Endothelial cell (in vitro differentiated cells): ENCODE results near the gene MRPL19. TPM values are rescaled to one million over a fixed set of nuclear protein-coding genes. Genes with fewer than 3 reads are reported as not detected.
"Not testable (repeated sequence)": the region's sequence is repeated elsewhere in the genome, so short reads cannot be mapped to it uniquely, and the experiment has no call there.

Source experiments
- DNase-seq: peaks from one replicate; pipeline ENCODE4 v3.0.0; 2021; ENCODE audit warnings: low spot score
- H3K27ac Mint-ChIP-seq: one replicate; pipeline ENCODE4 v1.8.0; 2021; ENCODE audit warnings: mixed read lengths, inconsistent platforms; ENCODE audit not compliant: unreplicated experiment
- H3K27me3 Mint-ChIP-seq: one replicate; pipeline ENCODE4 v1.8.0; 2021; ENCODE audit warnings: mild to moderate bottlenecking, moderate library complexity, mixed read lengths, inconsistent platforms; ENCODE audit not compliant: unreplicated experiment
- H3K36me3 Mint-ChIP-seq: one replicate; pipeline ENCODE4 v1.8.0; 2021; ENCODE audit warnings: mild to moderate bottlenecking, low read depth, mixed read lengths, inconsistent platforms; ENCODE audit not compliant: unreplicated experiment
- H3K4me1 Mint-ChIP-seq: one replicate; pipeline ENCODE4 v1.8.0; 2021; ENCODE audit warnings: mild to moderate bottlenecking, mixed read lengths, inconsistent platforms; ENCODE audit not compliant: unreplicated experiment
- H3K4me3 Mint-ChIP-seq: one replicate; pipeline ENCODE4 v1.8.0; 2021; ENCODE audit warnings: mild to moderate bottlenecking, mixed read lengths, inconsistent platforms; ENCODE audit not compliant: unreplicated experiment
- H3K9me3 Mint-ChIP-seq: one replicate; pipeline ENCODE4 v1.8.0; 2021; ENCODE audit warnings: mixed read lengths, inconsistent platforms; ENCODE audit not compliant: unreplicated experiment
- CTCF ChIP-seq: fragments of 200-600 bp; sonication (generic); IDR thresholded peaks from one replicate; pipeline ENCODE4 v1.5.0; 2021; ENCODE audit warnings: antibody characterized with exemption; ENCODE audit not compliant: unreplicated experiment
- total RNA-seq: library from RNA; stranded (reverse); fragmentation: NEBNext Ultra II Directional; extraction: Animal tissue kit (Norgen Biotek cat#: 25700); gene quantifications from one replicate; pipeline ENCODE4 v1.2.1, GENCODE V29; 2021; ENCODE audit not compliant: unreplicated experiment

MRPL19 gene
- total RNA-seq, 1 donor from 2014 or later, result 40.1 TPM

GRCh38 chr2:75657798-75658197, 11.2 kb downstream of the MRPL19 start:
- DNase-seq, result no peak
- Mint-ChIP-seq H3K9me3 (no peaks in the 10 kb centered on the region), H3K4me3 (no peak overlapping the region), H3K27ac (peak overlapping the region; percentile 1), H3K4me1 (peaks cover 10% of the 10 kb centered on the region), H3K27me3 (peaks cover 2% of the 10 kb centered on the region), H3K36me3 (peaks cover 4% of the 10 kb centered on the region)
- TF ChIP-seq CTCF, result no peak

- no peaks in the 10 kb centered on the region for H3K9me3 Mint-ChIP-seq
- no peaks in the 10 kb centered on the region for H3K36me3 Mint-ChIP-seq
- TF ChIP-seq CTCF, result no peak
- no peak for DNase-seq
- H3K4me1 Mint-ChIP-seq, result no peaks in the 10 kb centered on the region
- H3K27me3 Mint-ChIP-seq, result no peaks in the 10 kb centered on the region
- no peak overlapping the region for H3K4me3 Mint-ChIP-seq
- H3K27ac Mint-ChIP-seq, result no peak overlapping the region
Observed at GRCh38 chr2:75666911-75667310, 20.3 kb downstream of the MRPL19 start.

- no peak for DNase-seq
- H3K4me1 Mint-ChIP-seq, result no peaks in the 10 kb centered on the region
- H3K4me3 Mint-ChIP-seq, result no peak overlapping the region
- no peak overlapping the region for H3K27ac Mint-ChIP-seq
- H3K36me3 Mint-ChIP-seq, result no peaks in the 10 kb centered on the region
- no peak for TF ChIP-seq CTCF
- no peaks in the 10 kb centered on the region for H3K9me3 Mint-ChIP-seq
- no peaks in the 10 kb centered on the region for H3K27me3 Mint-ChIP-seq
Observed at GRCh38 chr2:75667884-75668283, 21.3 kb downstream of the MRPL19 start.

GRCh38 chr2:75675423-75675822, 28.8 kb downstream of the MRPL19 start:
- not testable (repeated sequence) for H3K27ac Mint-ChIP-seq, H3K4me3 Mint-ChIP-seq, H3K9me3 Mint-ChIP-seq, H3K27me3 Mint-ChIP-seq, H3K36me3 Mint-ChIP-seq, H3K4me1 Mint-ChIP-seq, DNase-seq

GRCh38 chr2:75675908-75676307, 29.3 kb downstream of the MRPL19 start:
- Mint-ChIP-seq H3K36me3 (peaks cover 4% of the 10 kb centered on the region), H3K27me3 (no peaks in the 10 kb centered on the region)
- DNase-seq, result no peak

More at GRCh38 chr2:75675908-75676307, 29.3 kb downstream of the MRPL19 start:
- H3K27ac Mint-ChIP-seq, result no peak overlapping the region
- H3K4me1 Mint-ChIP-seq, result no peaks in the 10 kb centered on the region
- no peaks in the 10 kb centered on the region for H3K9me3 Mint-ChIP-seq
- no peak overlapping the region for H3K4me3 Mint-ChIP-seq
- no peak for TF ChIP-seq CTCF
